ENCODE measurements around the gene AGBL4.

AGBL4 gene

DNA sequence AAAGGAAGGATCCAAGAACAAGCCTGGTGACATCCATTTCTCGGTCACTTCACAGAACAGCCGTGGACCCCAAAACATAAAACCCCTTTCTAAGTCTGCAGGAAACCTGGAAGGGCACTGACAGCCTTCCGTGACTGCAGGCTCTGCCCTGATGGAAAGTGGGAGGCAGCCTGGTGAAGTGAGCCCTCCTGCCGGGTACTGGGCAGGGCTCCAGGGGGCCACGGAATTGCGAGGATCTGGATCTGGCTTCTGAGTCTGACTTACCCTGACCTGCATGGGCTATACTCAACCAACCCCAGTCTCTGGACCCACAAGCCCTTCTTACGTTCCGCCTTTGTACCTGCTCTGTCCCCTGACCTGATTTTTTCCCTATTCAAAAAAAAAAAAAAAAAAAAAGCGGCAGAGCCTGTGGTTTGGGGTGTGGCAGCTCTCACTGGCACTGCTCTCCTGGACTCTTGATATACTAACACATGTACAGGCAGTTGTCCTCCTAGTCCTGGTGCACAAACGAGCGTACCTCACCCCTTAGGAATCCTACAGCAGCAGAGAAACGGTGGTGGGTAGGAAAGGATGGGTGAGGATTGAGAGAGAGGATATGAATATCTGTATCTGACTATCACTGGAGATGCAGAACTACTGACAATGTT, 1330.0 kb downstream of the AGBL4 start:
- FAIRE-seq (no peak), DNase-seq (ENCODE audit: insufficient read length, low spot score) (no peak)
- TF ChIP-seq TAF1 (IDR thresholded peaks at IDR 0.05; ENCODE audit: low read depth, low read length) = no peak
- no peak for TF ChIP-seq PAX5 (IDR thresholded peaks at IDR 0.05; ENCODE audit: insufficient read depth, low read length, severe bottlenecking)
- no peak for TF ChIP-seq POLR2AphosphoS5 (IDR thresholded peaks at IDR 0.05; ENCODE audit: low read depth, low read length)
- no peak for TF ChIP-seq SPI1 (IDR thresholded peaks at IDR 0.05; ENCODE audit: low read depth, low read length)
- TF ChIP-seq POU2F2 (IDR thresholded peaks at IDR 0.05; ENCODE audit: low read depth, low read length) = no peak
- TF ChIP-seq POLR2A (IDR thresholded peaks at IDR 0.05; ENCODE audit: low read depth, low read length) = no peak

DNA sequence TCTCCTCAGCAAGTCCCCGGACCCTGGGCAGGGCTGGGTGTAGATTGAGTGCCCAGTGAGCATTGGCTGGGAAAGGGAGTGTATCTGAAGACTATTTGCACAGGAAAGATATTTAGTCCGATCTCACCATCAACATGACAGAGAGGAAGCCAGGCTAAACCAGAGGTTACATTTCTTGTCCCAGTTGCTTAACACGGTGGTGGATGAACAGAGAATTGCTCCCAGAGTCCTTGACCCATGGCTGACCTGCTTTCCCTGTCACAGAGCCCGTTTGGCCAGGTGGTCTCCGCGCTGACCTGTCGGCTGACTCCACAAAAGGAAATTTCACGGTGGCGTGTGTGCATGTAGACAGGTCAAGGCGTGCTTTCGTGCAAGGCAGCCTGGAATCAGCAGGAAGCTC, 1330.6 kb downstream of the AGBL4 start:
- no peak for DNase-seq (ENCODE audit: insufficient read length, low spot score)
- no peak for FAIRE-seq
- TF ChIP-seq POU2F2 (IDR thresholded peaks at IDR 0.05; ENCODE audit: low read depth, low read length) = no peak
- no peak for TF ChIP-seq PAX5 (IDR thresholded peaks at IDR 0.05; ENCODE audit: insufficient read depth, low read length, severe bottlenecking)
- no peak for TF ChIP-seq POLR2A (IDR thresholded peaks at IDR 0.05; ENCODE audit: low read depth, low read length)
- TF ChIP-seq TAF1 (IDR thresholded peaks at IDR 0.05; ENCODE audit: low read depth, low read length) = no peak
- no peak for TF ChIP-seq POLR2AphosphoS5 (IDR thresholded peaks at IDR 0.05; ENCODE audit: low read depth, low read length)
- no peak for TF ChIP-seq SPI1 (IDR thresholded peaks at IDR 0.05; ENCODE audit: low read depth, low read length)

DNA sequence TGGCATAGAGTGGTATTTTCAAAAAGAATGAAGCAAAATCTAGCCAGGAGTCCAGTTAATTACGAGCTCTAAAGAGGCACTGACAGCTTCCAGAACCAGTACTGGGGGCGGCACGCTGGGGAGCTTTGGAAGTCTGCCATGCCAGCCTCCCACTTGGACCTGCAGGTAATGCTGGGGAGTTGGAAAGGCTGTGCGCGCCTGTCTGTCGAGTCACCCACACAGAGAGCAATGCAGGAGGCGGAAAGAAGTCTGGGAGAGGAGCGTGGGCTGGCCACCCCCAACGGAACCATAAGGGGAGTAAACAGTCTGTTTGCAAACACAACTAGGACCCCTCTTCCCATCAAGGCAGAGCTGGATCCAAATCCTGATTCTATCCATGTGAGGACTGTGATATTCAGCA, 1331.5 kb downstream of the AGBL4 start:
- FAIRE-seq (no peak), DNase-seq (ENCODE audit: insufficient read length, low spot score) (no peak)
- no peak for TF ChIP-seq POU2F2 (IDR thresholded peaks at IDR 0.05; ENCODE audit: low read depth, low read length)
- TF ChIP-seq POLR2AphosphoS5 (IDR thresholded peaks at IDR 0.05; ENCODE audit: low read depth, low read length) = no peak
- TF ChIP-seq SPI1 (IDR thresholded peaks at IDR 0.05; ENCODE audit: low read depth, low read length) = no peak
- no peak for TF ChIP-seq PAX5 (IDR thresholded peaks at IDR 0.05; ENCODE audit: insufficient read depth, low read length, severe bottlenecking)
- no peak for TF ChIP-seq TAF1 (IDR thresholded peaks at IDR 0.05; ENCODE audit: low read depth, low read length)
- TF ChIP-seq POLR2A (IDR thresholded peaks at IDR 0.05; ENCODE audit: low read depth, low read length) = no peak

DNA sequence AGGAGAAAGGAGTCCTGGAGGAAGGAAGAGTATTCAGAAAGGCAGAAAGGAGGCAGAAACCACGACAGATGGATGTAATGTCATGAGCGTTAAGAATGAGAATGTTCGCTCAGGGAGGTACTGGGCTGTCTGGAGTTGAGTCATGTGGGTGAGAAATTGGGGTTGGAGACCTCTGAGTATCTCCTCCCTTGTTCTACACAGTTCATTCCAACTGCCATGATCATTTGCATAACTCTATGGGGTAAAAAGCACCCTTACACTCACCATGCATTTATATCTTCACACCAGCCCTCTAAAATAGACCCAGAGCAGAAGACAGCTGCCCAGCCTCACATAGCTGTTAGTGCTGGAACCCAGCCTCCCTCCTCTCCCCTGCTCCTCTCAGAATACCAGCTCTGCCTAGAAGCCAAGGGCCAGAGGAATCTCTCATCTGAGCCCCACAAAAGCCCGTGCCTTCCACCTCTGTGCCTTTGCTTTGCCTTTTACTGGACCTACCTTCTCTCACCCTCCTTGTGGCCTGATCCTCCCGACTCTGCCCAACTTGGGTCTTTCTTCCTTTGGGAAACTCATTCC, 1332.2 kb downstream of the AGBL4 start:
- no peak for DNase-seq (ENCODE audit: insufficient read length, low spot score)
- FAIRE-seq = no peak
- TF ChIP-seq POLR2AphosphoS5 (IDR thresholded peaks at IDR 0.05; ENCODE audit: low read depth, low read length) (no peak), SPI1 (IDR thresholded peaks at IDR 0.05; ENCODE audit: low read depth, low read length) (no peak), POLR2A (IDR thresholded peaks at IDR 0.05; ENCODE audit: low read depth, low read length) (no peak), TAF1 (IDR thresholded peaks at IDR 0.05; ENCODE audit: low read depth, low read length) (no peak), PAX5 (IDR thresholded peaks at IDR 0.05; ENCODE audit: insufficient read depth, low read length, severe bottlenecking) (no peak), POU2F2 (IDR thresholded peaks at IDR 0.05; ENCODE audit: low read depth, low read length) (no peak)

DNA sequence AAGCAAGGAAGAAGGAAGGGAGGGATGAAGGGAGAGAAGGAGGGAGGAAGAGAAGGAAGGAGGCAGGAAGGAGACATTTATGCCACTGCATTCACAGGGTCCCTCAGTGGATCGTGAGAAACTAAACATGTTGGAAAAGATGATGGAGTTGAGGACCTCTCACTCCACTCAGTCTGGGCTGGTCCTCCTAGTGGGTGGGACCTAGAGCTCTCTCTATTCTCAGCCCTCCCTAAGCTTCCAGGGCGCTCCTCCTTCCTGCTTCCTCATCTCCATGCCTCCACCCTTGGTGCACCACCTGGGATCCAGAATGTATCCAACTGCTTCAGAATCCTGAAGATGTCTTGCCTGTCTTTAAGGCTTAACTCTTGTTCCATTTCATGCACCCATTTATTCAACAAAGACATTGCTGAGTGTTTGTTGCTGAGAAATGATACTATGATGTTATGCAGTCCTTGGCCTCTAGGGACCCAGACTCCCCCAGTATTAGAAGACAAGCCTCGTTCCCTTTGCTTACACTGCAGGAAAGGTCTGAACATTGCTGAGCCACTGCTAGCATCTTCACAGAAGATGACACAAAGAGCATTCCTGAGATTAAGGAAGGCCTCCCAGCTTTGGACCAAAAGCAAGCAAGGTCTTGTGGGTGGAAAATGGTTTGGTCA, 1335.5 kb downstream of the AGBL4 start:
- DNase-seq (ENCODE audit: insufficient read length, low spot score) (no peak), FAIRE-seq (no peak)
- TF ChIP-seq PAX5 (IDR thresholded peaks at IDR 0.05; ENCODE audit: insufficient read depth, low read length, severe bottlenecking) (no peak), POLR2A (IDR thresholded peaks at IDR 0.05; ENCODE audit: low read depth, low read length) (no peak), POLR2AphosphoS5 (IDR thresholded peaks at IDR 0.05; ENCODE audit: low read depth, low read length) (no peak), SPI1 (IDR thresholded peaks at IDR 0.05; ENCODE audit: low read depth, low read length) (no peak), POU2F2 (IDR thresholded peaks at IDR 0.05; ENCODE audit: low read depth, low read length) (no peak), TAF1 (IDR thresholded peaks at IDR 0.05; ENCODE audit: low read depth, low read length) (no peak)

DNA sequence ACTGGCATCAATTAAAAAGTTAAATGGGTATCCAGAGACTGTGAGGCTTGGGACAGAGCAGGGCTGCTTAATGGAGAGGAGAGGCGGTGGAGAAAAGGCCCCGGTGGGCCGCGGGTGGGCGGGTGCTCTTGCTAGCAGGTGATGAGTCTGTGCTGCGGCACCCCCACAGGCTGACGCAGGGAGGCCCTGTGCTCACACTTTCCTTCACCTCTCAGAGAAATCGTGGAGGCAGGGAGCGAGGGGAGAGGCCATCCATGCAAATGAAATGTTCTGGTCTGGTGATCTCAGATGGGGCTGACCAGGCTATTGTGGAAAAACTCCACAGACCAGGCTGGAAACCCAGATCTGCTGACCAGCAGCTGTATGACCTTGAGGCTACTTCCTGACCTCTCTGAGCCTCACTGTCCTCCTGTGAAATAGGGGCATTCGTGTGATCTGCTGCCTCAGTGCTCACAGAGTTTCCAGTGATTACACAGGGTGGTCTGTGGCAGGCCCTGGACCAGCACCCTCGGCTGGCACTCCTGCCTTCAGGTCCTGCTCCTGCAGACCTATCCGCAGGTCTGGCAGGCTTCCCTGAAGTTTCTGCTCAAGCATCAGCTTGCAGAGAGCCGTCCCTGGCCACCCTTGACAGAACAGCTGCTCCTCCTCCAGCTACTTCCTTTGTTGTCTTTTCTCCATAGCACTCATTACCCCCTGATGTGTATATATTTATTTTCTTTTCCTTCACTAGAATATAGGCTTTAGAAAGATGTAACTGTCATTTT, 1336.3 kb downstream of the AGBL4 start:
- no peak for DNase-seq (ENCODE audit: insufficient read length, low spot score)
- no peak for FAIRE-seq
- TF ChIP-seq TAF1 (IDR thresholded peaks at IDR 0.05; ENCODE audit: low read depth, low read length) = no peak
- no peak for TF ChIP-seq POLR2AphosphoS5 (IDR thresholded peaks at IDR 0.05; ENCODE audit: low read depth, low read length)
- no peak for TF ChIP-seq POU2F2 (IDR thresholded peaks at IDR 0.05; ENCODE audit: low read depth, low read length)
- no peak for TF ChIP-seq POLR2A (IDR thresholded peaks at IDR 0.05; ENCODE audit: low read depth, low read length)
- TF ChIP-seq SPI1 (IDR thresholded peaks at IDR 0.05; ENCODE audit: low read depth, low read length) = no peak
- TF ChIP-seq PAX5 (IDR thresholded peaks at IDR 0.05; ENCODE audit: insufficient read depth, low read length, severe bottlenecking) = no peak

DNA sequence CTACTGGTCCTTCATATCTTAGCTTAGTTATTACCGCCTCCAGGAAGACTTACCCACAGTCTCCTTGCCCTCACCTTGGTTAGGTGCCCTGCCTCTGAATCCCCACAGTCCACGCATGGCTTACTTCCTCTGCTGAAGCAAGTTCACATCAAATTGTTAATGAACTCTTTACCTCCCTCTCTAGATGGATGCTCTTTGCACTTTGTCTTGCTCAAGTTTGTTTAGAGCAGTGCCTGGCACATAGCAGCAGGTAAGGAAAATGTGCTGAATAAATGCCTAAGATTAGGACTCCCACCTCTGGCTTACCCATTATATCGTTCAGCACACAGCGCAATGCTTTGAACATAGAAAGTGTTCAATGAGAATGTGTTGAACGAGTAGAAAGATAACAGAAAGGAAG, 1337.6 kb downstream of the AGBL4 start:
- TF ChIP-seq POLR2A (IDR thresholded peaks at IDR 0.05; ENCODE audit: low read depth, low read length) = no peak
- no peak for TF ChIP-seq TAF1 (IDR thresholded peaks at IDR 0.05; ENCODE audit: low read depth, low read length)
- no peak for TF ChIP-seq POLR2AphosphoS5 (IDR thresholded peaks at IDR 0.05; ENCODE audit: low read depth, low read length)
- no peak for TF ChIP-seq PAX5 (IDR thresholded peaks at IDR 0.05; ENCODE audit: insufficient read depth, low read length, severe bottlenecking)
- no peak for TF ChIP-seq POU2F2 (IDR thresholded peaks at IDR 0.05; ENCODE audit: low read depth, low read length)
- no peak for TF ChIP-seq SPI1 (IDR thresholded peaks at IDR 0.05; ENCODE audit: low read depth, low read length)
- FAIRE-seq (no peak), DNase-seq (ENCODE audit: insufficient read length, low spot score) (no peak)

DNA sequence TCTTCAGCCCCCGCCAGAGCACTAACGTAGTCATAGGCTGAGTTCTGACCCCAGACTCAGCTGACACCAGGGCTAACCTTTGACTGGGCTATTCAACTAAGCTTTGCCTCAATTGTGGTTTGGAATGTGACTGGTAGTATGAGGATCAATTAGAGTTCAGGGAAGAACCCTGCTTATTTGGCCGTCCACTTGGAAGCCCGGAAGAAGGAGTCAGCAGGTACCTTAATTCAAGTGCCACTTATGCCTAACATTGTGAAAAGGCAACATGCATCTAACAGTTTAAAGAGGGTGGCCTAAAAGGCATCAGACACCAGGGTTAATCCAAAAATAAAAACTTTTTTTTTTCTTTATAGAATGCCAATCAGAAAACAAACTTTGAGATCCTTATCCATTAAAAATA, 1339.4 kb downstream of the AGBL4 start:
- FAIRE-seq (no peak), DNase-seq (ENCODE audit: insufficient read length, low spot score) (no peak)
- TF ChIP-seq POLR2A (IDR thresholded peaks at IDR 0.05; ENCODE audit: low read depth, low read length) (no peak), SPI1 (IDR thresholded peaks at IDR 0.05; ENCODE audit: low read depth, low read length) (no peak), PAX5 (IDR thresholded peaks at IDR 0.05; ENCODE audit: insufficient read depth, low read length, severe bottlenecking) (no peak), POU2F2 (IDR thresholded peaks at IDR 0.05; ENCODE audit: low read depth, low read length) (no peak), POLR2AphosphoS5 (IDR thresholded peaks at IDR 0.05; ENCODE audit: low read depth, low read length) (no peak), TAF1 (IDR thresholded peaks at IDR 0.05; ENCODE audit: low read depth, low read length) (no peak)

DNA sequence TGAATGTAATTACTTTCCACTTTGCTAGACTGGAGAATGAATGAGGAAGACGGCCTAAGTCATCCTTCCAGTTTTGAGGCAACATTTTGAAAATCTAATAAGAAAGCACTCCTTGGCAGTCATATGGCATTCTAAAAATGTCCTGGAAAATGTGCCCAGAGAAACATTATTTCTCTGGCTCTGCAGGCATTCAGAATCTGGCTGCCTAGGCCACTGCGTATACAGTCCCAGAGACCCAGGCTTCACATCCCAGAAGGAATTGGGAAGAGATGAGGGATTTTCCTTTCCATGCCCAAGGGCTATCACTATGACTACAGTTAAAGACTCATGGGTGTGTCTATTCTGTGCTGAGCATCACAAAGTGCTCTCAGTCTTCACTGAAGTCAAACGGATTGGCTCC, 1339.9 kb downstream of the AGBL4 start:
- no peak for FAIRE-seq
- DNase-seq (ENCODE audit: insufficient read length, low spot score) = no peak
- TF ChIP-seq SPI1 (IDR thresholded peaks at IDR 0.05; ENCODE audit: low read depth, low read length) (no peak), POLR2A (IDR thresholded peaks at IDR 0.05; ENCODE audit: low read depth, low read length) (no peak), POLR2AphosphoS5 (IDR thresholded peaks at IDR 0.05; ENCODE audit: low read depth, low read length) (no peak)
